NCI-H446 treated with DMSO at 0.1 percent for 48 hours (cell line): ENCODE measurements around the gene PITPNC1.
"Not testable (repeated sequence)": the region's sequence is repeated elsewhere in the genome, so short reads cannot be mapped to it uniquely, and the experiment has no call there.

ENCODE experiments used
- DNase-seq: peaks from one replicate; lab custom pipeline; 2025; lab: John Stamatoyannopoulos, UW

PITPNC1 gene

GRCh38 chr17:67689534-67690177 is 312.6 kb downstream of the PITPNC1 start:
- peak; percentile 56 for DNase-seq

DNA sequence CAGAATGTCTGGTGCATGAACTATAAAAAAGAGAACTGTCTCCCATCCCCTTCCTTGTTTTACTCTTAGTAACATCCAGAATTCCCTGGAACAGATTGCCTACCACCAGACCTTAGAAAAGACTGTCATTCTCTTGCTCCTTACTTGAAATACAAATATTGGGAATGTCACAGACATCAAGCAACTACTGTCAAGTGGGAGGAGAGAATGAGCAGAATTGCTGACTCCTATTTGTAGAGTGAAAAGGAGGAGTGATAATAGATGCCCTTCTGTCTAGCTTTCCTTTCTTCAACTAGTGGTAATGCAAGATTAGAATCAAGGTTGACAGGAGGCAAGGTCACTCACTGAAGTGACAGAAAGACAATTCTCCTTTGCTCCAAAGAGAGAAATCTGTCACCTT is 316.7 kb downstream of the PITPNC1 start:
- no peak for DNase-seq

GRCh38 chr17:67696347-67696746 is 319.3 kb downstream of the PITPNC1 start:
- DNase-seq = no peak

DNA sequence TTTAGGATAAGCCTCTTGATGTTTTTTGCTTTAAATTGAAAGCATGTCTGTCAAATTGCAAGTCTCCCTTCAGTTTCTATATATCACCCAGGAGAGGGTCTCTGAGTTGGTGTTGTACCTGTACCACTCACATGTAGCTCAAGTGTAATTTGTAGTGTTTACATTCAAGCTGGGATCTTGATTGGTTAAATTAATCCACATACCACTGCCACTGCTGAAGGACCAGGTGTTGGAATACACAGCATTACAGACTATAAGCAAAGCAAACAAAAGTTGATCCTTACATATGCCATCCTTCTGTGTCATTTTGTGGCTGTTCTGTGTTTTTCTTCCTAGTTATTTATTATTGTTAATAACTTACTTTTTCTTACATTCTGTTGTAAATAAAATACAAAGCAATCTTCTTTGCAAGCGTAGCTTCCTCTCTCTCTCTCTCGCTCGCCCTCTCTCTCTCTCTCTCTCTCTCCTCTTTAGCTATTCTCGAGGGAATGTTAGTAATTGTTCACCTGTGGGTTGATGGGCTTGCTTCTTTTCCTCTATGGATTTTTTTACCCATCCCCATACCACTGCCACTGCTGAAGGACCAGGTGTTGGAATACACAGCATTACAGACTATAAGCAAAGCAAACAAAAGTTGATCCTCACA is 319.9 kb downstream of the PITPNC1 start:
- DNase-seq = no peak

GRCh38 chr17:67700037-67700724 is 323.1 kb downstream of the PITPNC1 start:
- no peak for DNase-seq

- DNase-seq = no peak
Measured at GRCh38 chr17:67700725-67701119, 323.6 kb downstream of the PITPNC1 start.

GRCh38 chr17:67702861-67703260 is 325.8 kb downstream of the PITPNC1 start:
- DNase-seq = not testable (repeated sequence)

DNA sequence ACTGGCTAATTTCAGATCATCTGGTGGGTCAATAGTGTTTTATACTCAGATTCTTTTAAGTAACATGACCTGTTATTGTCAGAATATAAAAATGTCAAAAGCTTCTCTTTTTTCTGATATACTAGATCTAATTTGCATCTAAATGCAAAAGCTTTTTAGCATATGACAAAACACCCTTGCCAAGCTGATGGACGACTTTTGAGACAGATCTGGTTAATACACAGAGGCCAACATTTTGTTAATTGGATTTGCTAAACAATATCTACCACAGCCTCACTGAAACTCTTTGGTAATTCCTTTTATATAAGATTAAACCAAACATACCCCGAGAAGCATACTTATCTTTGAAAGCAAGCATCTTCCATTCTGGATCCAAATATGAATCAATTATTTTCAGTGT is 330.4 kb downstream of the PITPNC1 start:
- DNase-seq = no peak

GRCh38 chr17:67708378-67708777 is 331.3 kb downstream of the PITPNC1 start:
- no peak for DNase-seq

- no peak for DNase-seq
Measured at GRCh38 chr17:67711916-67712315, 334.8 kb downstream of the PITPNC1 start.

DNA sequence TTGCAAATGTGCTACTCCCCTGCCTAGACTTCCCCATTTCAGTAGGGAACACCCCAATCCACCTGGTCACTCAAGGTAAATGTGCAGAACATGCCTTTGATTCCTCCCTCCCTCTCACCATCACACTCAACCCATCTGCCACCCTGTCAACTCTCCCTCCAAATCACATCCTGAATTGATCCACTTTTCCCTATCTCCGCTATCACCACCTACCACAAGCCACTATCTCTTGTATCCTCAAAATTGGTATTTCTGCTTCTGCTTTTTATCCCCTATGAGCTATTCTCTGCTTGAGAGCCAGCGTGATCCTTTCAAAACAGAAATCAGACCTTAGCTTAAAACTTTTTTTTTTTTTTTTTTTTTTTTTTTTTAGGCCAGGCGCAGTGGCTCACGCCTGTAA is 335.3 kb downstream of the PITPNC1 start:
- no peak for DNase-seq

DNA sequence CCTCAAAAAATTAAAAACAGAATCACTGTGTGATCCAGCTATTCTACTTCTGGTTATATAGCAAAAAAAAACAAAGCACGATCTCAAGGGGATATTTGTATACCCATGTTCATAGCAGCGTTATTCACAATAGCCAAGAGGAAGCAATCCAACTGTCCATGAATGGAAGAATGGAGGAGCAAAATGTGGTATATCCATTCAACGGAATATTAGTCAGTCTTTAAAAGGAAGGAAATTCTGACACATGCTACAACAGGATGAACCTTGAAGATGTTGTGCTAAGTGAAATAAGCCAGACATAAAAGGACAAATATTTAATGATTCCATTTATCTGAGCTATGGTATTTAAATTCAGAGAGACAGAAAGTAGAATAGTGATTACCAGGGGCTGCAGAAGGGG is 336.1 kb downstream of the PITPNC1 start:
- DNase-seq = no peak

GRCh38 chr17:67716405-67716798 is 339.3 kb downstream of the PITPNC1 start:
- no peak for DNase-seq

- DNase-seq = no peak
Measured at GRCh38 chr17:67717192-67717623, 340.1 kb downstream of the PITPNC1 start.

GRCh38 chr17:67717624-67718324 is 340.7 kb downstream of the PITPNC1 start, which contains the start of gene NOL11:
Gene NOL11, plus strand, starts transcription at chr17:67717936. Its CDS starts 12 bp downstream, at chr17:67717948.
- peak; percentile 93 for DNase-seq

DNA sequence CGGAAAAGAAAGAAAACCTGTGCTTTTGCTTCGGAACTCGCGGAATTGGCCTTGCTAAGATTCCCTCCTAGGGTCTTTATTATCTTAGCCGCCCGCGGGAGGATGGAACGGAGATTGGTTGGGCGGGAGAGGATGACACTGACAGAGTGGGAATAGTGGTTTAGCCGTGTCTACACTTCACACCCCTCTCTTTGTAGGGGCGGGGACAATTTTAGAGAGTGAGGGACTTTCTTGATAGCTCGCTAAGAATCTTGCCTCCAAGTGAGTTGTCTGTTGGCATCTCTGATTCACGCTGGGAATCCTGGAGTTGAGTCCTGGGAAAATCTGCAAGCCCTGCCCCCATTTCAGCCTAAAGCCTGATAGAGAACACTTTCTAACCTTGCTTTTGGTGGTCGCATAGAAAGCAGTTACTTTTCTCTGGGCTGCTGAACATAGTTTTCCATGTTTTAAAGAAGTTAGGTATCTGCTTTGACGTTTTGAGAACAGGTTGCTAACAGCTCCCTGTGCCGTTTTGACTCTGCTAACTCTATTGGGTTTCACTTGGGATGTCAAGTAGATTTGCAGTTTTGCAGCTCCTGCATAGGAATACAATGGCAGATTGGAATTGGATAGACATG is 341.4 kb downstream of the PITPNC1 start:
- no peak for DNase-seq

GRCh38 chr17:67725373-67725791 is 348.3 kb downstream of the PITPNC1 start:
- DNase-seq = no peak

DNA sequence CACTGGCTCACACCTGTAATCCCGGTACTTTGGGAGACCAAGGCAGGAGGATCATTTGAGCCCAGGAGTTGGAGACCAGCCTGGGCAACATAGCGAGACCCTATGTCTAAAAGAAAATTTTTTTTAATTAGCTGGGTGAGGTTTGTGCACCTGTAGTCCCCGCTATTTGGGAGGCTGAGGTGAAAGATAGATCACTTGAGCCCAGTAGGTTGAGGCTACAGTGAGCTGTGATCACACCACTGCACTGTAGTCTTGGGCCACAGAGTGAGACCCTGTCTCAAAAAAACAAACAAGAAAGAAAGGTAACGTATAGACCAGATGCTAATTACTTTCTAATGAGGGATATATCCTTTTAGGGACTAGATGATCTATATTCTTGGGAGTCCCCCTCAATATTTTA is 348.7 kb downstream of the PITPNC1 start:
- DNase-seq = no peak

GRCh38 chr17:67727152-67728039 is 350.3 kb downstream of the PITPNC1 start:
- DNase-seq = not testable (repeated sequence)

DNA sequence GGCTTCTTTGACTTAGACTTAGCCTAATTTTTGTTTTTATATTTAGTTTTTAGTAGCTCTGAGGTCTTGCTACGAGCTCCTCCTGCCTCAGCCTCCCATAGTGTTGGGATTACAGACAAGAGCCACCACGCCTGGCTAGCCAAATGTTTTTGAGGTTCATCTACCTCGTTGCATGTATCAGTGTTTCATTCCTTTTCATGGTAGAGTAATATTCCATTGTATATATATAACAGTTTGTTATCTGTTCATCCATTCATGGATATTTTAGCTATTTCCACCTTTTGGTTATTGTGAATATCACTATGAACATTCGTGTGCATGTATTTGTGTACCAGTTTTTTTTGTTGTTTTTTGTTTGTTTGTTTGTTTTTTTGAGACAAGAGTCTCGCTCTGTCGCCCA is 352.8 kb downstream of the PITPNC1 start:
- no peak for DNase-seq

DNA sequence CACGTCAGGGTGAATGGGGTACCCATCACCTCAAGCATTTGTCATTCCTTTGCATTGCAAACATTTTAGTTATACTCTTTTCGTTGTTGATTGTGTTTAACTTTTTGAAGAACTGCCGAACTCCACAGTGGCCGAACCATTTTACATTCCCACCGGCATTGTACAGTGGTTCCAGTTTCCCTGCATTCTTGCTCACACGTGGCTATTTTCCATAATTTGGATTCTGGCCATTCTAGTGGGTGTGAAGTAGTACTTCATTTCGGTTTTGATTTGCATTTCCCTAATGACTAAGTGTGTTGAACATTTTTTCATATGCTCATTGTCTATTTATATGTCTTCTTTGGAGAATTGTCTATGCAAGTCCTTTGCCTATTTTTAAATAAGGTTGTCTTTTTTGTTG is 353.6 kb downstream of the PITPNC1 start:
- DNase-seq = no peak
